Stimulated activated naive CD8-positive, alpha-beta T cell treated with anti-CD3 and anti-CD28 coated beads, Interleukin-15, amount 100 ng/mL, for 72 hours (primary cell): ENCODE measurements around the gene NUP62.
"Not testable (repeated sequence)": the region's sequence is repeated elsewhere in the genome, so short reads cannot be mapped to it uniquely, and the experiment has no call there.

Source experiments
- ATAC-seq: fragments of 150-1000 bp; cut with Tn5 transposase; 2 replicates; pipeline ENCODE4 v1.10.0; 2021; ENCODE audit warnings: mild to moderate bottlenecking, moderate library complexity
- DNase-seq, 2 donors: peaks; one replicate each; pipeline ENCODE4 v3.0.0; 2021 to 2022
- H3K27ac Mint-ChIP-seq, 2 donors: one replicate each; pipeline ENCODE4 v1.8.0; 2022; ENCODE audit warnings: mild to moderate bottlenecking in 2 of 2, mixed read lengths in 2 of 2, moderate library complexity in 2 of 2
- H3K27me3 Mint-ChIP-seq: one replicate; pipeline ENCODE4 v1.8.0; 2022; ENCODE audit warnings: mixed read lengths
- H3K4me1 Mint-ChIP-seq: one replicate; pipeline ENCODE4 v1.8.0; 2022; ENCODE audit warnings: mild to moderate bottlenecking, mixed read lengths
- H3K4me3 Mint-ChIP-seq, 2 donors: one replicate each; pipeline ENCODE4 v1.8.0; 2022; ENCODE audit warnings: mild to moderate bottlenecking in 2 of 2, mixed read lengths in 2 of 2, moderate library complexity in 1 of 2
- H3K9me3 Mint-ChIP-seq, 2 donors: one replicate each; pipeline ENCODE4 v1.8.0; 2022; ENCODE audit warnings: mixed read lengths in 2 of 2

NUP62 gene

DNA sequence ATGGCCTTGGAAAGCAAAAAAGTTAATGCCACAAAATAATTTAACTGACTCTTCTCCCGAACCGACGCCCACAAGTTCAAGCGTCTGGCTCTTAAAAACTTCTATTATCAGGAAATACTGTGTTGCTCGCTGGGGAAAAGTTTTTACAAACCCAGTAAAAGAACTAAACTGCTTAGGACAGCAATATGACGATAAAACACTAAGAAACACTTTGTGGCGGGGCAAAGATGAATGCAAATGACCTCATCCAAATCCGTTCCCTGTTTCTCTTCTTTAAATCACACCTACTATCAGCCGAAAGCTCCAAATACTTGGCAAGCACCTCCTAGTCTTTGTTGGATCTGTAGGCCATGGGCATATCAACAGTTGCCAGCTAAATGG lies 26.8 kb upstream of the NUP62 start:
- ATAC-seq (no peak), DNase-seq (no peak)
- Mint-ChIP-seq H3K27ac (no peak overlapping the region), H3K4me1 (peaks cover 17% of the 10 kb centered on the region), H3K9me3 (no peaks in the 10 kb centered on the region), H3K27me3 (peaks cover 53% of the 10 kb centered on the region), H3K4me3 (no peak overlapping the region)

DNA sequence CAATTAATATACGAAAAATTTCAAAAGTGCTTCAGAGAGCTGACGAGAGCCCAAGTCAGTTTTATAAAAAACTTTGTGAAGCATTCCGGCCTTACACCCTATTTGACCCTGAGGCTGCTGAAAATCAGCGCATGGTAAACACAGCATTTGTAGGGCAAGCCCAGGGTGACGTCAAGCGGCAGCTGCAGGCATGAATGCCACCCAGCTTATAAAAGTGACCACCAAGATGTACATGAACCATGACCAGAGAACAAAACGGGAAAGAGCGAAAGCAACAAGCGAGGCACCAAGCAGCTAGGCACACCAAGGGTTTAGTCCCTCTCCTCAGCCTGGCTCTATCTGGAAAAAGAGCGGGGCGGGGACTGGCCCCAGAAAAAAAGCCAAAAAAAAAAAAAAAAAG lies 25.6 kb upstream of the NUP62 start:
- ATAC-seq = no peak
- Mint-ChIP-seq H3K27me3 (peaks cover 65% of the 10 kb centered on the region), H3K4me3 (no peak overlapping the region), H3K4me1 (peaks cover 23% of the 10 kb centered on the region), H3K9me3 (no peaks in the 10 kb centered on the region), H3K27ac (no peak overlapping the region)
- no peak for DNase-seq

DNA sequence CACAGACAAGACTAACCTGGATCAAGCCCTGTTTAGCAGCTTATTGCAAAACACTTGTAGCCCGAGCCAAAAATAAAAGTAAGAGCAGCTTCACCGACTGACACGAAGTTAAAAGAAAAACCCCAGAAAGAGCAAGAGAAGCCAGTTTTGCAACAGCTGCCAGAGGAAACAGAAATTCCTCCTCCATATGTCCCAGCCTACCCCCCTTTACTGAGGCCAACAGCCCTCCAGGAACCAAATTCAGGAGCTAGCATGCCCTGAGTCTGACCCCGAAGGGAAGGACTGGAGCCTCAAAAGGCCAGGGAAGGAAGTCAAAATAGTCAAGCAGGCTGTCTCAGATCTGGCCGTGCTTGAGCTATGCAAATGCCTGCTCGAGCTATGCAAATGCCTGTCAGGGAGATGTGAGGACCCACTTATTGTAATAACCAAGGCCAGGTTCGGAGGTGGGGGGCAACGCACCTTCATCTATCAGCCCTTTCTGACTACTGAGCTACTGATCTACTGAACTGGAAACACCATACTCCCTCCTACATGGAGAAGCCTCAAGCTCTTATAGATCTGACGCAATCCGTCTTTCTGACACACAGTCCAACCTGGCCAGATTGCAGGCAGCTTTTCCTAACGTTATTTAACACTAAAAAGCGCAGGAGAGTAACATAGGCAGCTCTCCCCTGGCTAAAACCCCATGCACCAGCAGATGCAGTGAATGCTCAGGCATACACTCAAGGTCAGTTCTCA lies 25.0 kb upstream of the NUP62 start:
- peaks cover 71% of the 10 kb centered on the region for H3K27me3 Mint-ChIP-seq
- no peak overlapping the region for H3K4me3 Mint-ChIP-seq
- DNase-seq = no peak
- H3K4me1 Mint-ChIP-seq = peaks cover 25% of the 10 kb centered on the region
- no peaks in the 10 kb centered on the region for H3K9me3 Mint-ChIP-seq
- peak overlapping the region; percentile 21 to 76 for H3K27ac Mint-ChIP-seq
- ATAC-seq = no peak

DNA sequence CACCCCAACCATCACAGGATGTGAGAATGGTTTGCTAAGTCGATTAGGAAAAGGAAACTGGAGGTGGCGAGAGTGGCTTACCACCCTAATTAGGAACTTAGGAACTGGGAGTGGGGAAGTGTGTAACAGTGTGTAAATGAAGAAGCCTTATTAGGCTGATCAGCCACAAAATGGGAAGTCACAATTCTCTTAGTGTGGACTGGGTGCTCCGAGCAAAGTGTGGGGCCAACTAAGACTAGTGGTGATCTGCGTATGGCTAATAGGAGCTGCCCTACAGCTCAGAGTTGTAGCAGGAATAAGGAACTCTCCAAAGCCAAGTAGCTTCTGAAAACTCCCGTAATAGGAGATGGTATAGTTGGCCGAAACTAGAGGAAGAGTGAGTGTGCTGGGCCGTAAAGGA lies 24.1 kb upstream of the NUP62 start:
- Mint-ChIP-seq H3K27me3 (peaks cover 72% of the 10 kb centered on the region), H3K4me1 (peaks cover 25% of the 10 kb centered on the region), H3K4me3 (no peak overlapping the region), H3K27ac (no peak overlapping the region), H3K9me3 (no peaks in the 10 kb centered on the region)
- no peak for DNase-seq
- no peak for ATAC-seq

DNA sequence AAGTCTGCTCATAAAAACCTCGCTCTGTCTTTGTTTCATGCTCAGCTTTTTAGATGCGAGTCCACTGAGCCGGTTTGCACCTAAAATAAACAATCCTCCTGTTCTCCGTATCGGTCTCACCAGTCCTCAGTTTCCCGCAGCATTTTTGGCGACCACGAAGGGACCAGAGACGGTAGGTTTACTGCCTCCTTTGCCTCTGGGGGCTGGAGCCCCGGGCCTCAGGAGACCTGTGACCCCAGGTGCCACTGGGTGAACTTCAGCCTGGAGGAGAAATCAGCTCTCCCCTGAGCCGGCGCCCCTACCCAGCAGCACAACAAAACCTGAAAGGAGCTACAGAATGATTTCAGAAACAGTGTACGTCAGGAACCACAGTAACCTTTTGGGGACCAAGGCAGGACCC lies 23.6 kb upstream of the NUP62 start:
- ATAC-seq (no peak), DNase-seq (no peak)
- Mint-ChIP-seq H3K4me3 (no peak overlapping the region), H3K27ac (no peak overlapping the region), H3K4me1 (peaks cover 25% of the 10 kb centered on the region), H3K27me3 (peaks cover 67% of the 10 kb centered on the region), H3K9me3 (no peaks in the 10 kb centered on the region)

DNA sequence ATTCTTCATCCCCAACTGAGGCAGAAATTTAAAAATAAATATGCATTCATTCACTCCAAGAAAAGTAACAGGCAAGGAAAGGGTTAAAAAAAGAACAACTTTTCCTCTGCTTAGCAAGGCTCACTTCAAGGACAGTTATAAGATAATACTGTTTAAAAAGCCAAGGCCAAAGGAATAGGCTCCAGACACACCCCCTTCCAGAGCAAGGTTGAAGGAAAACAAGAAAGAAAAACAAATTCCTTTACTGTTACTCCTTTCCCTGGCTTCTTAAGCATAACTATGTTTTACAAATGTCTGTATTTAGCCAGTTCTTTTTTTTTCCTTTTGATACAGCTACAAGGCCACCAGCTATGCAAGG lies 23.2 kb upstream of the NUP62 start:
- ATAC-seq (no peak), DNase-seq (no peak)
- H3K27ac Mint-ChIP-seq = no peak overlapping the region
- peaks cover 25% of the 10 kb centered on the region for H3K4me1 Mint-ChIP-seq
- H3K27me3 Mint-ChIP-seq = peaks cover 65% of the 10 kb centered on the region
- no peaks in the 10 kb centered on the region for H3K9me3 Mint-ChIP-seq
- no peak overlapping the region for H3K4me3 Mint-ChIP-seq

DNA sequence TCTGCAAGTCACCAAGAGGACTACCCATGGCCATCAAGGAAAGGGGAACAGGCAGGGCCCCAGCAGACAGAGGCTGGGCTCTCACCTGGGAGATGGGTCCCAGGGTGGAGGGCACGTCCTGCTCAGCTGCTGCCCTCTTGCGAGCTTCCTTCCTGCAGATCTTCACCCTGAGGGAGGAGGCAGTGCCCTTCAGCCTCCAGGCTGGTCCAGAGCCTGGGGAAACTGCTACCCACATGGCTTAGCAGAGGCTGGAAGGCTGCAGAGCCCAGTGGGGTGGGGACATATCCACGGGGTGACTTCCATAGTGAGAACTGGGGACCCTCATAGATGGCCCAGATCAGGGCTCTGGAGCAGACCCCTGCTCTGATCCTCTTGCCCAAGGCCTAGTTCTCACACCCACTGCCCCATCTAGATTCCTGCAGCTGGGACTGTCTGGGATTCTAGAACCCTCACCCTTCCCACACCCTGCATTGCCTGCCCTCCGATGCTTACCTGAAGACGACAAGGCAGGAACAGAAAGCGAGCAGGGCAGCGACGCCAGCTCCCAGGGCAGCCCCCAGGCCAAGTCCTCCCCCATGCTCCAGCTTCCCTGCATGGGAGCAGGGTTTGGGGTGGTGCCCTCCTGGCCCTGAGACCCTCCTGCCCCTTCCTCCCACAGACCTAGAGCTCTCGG lies 22.6 kb upstream of the NUP62 start:
- H3K27me3 Mint-ChIP-seq = peaks cover 65% of the 10 kb centered on the region
- H3K9me3 Mint-ChIP-seq = no peaks in the 10 kb centered on the region
- ATAC-seq = no peak
- no peak overlapping the region for H3K27ac Mint-ChIP-seq
- no peak for DNase-seq
- H3K4me3 Mint-ChIP-seq = no peak overlapping the region
- peaks cover 25% of the 10 kb centered on the region for H3K4me1 Mint-ChIP-seq

DNA sequence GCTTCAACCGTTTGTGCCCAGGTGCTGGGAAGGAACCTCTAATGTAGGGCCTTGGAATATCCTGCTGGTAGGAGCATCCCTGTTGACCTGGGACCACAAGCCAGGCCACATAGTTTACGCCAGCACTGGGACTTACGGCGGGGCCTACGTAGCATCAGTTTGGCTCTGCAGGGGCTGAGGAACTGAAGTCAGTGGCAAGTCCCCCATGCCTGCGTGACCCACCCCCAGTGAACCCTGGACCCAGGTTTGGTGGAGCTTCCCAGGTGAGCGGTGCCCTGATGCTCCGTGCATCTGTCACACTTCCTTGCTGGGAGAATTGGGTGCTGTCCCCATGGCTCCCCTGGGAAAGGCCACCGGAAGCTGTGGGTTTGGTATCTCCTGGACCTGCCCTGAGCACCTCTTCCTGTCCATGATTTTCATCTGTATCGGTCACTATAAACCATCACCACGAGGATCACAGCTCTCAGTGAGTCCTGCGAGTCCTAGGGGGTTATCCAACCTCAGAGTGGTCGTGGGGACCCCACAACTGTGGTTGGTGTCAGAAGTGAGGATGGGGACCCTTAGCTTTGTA lies 21.7 kb upstream of the NUP62 start:
- H3K27me3 Mint-ChIP-seq = peaks cover 73% of the 10 kb centered on the region
- no peak overlapping the region for H3K27ac Mint-ChIP-seq

DNA sequence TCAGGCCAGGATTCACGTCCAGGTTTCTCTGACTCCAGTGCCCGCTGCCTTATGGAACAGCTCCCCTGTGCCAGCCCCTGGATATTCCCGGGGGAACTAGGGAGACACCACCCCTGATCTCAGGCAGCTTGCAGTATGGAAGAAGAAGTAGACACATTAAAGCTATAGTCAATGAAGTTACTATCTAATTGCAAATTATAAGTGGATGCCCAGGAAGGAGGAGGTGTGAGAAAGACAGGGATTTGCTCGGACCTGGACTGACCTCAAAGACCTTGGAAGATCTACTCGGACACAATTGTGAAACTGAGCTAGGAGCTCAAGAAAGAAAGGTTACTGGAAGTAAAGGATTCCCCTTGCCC lies 21.3 kb upstream of the NUP62 start:
- no peak overlapping the region for H3K27ac Mint-ChIP-seq
- ATAC-seq (no peak), DNase-seq (no peak)
- no peaks in the 10 kb centered on the region for H3K9me3 Mint-ChIP-seq
- no peak overlapping the region for H3K4me3 Mint-ChIP-seq
- H3K4me1 Mint-ChIP-seq = peaks cover 25% of the 10 kb centered on the region
- peaks cover 73% of the 10 kb centered on the region for H3K27me3 Mint-ChIP-seq

More for the DNA sequence above, 21.7 kb upstream of the NUP62 start:
- Mint-ChIP-seq H3K4me1 (peaks cover 25% of the 10 kb centered on the region), H3K9me3 (no peaks in the 10 kb centered on the region), H3K4me3 (peak overlapping the region in 1 of 2 donors; percentile 2)
- ATAC-seq = no peak
- DNase-seq = no peak

DNA sequence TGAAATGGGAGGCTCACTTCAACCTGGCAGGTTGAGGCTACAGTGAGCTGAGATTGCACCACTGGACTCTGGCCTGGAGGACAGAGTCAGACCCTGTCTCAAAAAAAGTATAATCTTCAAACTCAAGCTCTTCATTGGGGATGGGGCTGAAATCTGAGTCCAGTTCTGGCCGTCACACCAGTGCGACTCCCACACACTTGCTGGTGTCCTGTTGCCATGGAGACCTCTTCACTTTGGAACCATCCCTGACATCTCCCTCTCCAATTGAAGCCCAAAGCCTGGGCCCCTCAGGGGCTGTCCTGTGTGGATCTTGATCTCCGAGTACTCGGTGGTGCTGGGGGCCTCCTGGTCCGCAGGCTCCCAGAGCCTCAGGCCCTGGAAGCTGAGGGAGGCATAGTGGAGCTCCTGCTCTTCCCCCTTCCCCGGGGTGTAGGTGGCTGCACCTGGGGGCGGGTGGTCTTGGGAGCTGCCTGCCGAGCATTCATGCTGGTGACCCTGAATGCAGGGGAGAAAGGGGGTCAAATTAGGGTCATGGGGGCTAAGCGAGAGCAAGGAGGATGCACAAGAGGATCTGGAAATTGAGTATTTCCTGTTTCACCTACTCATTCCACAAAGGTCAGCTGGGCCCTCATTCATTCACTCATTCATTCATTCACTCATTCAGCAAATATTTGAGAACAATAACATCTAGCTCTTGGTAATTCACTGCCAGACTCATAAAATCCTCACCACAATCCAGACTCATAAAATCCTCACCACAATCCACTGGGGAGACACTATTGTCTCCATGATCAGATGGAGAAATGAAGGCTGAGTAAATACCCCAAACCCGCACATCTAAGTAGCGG lies 20.7 kb upstream of the NUP62 start:
- no peak for DNase-seq
- Mint-ChIP-seq H3K27me3 (peaks cover 68% of the 10 kb centered on the region), H3K9me3 (no peaks in the 10 kb centered on the region), H3K4me3 (no peak overlapping the region), H3K27ac (peak overlapping the region in 1 of 2 donors; percentile 59), H3K4me1 (peaks cover 27% of the 10 kb centered on the region)
- ATAC-seq = no peak

DNA sequence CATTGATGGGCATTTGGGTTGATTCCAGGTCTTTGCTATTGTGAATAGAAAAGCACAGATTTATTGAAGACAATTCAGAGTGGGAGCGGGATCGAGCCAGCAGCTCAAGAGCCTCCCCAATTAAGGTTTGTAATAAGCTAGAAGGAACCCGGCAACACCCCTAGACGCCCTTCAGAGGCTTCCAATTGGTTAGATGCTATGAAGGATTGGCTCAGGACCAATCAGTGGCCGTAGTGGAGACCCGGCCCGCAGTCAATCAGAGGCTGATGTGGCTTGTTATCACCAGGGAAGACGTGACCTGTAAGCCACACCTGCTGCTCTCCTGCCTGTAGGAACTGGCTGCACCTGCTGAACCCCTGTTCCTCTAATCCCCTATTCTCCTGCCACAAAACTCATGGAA lies 17.1 kb upstream of the NUP62 start:
- no peak overlapping the region for H3K27ac Mint-ChIP-seq
- peaks cover 51% of the 10 kb centered on the region for H3K27me3 Mint-ChIP-seq
- H3K4me3 Mint-ChIP-seq = no peak overlapping the region
- ATAC-seq = no peak
- peaks cover 27% of the 10 kb centered on the region for H3K4me1 Mint-ChIP-seq
- H3K9me3 Mint-ChIP-seq = no peaks in the 10 kb centered on the region
- no peak for DNase-seq

DNA sequence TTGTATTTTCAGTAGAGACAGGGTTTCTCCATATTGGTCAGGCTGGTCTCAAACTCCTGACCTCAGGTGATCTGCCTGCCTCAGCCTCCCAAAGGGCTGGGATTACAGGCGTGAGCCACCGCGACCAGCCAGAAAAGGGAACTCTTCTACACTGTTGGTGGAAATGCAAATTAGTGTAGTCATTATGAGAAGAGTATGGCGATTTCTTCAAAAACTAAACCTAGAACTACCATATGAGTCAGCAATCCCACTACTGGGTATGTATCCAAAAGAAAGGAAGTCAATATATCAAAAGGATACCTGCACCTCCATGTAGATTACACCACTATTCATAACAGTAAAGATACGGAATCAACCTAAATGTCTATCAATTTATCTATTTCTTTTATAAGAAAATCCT lies 15.3 kb upstream of the NUP62 start:
- Mint-ChIP-seq H3K27me3 (peaks cover 32% of the 10 kb centered on the region), H3K4me1 (peaks cover 30% of the 10 kb centered on the region)
- not testable (repeated sequence) for H3K27ac Mint-ChIP-seq, H3K9me3 Mint-ChIP-seq, DNase-seq, H3K4me3 Mint-ChIP-seq
- peak; percentile 80 for ATAC-seq

DNA sequence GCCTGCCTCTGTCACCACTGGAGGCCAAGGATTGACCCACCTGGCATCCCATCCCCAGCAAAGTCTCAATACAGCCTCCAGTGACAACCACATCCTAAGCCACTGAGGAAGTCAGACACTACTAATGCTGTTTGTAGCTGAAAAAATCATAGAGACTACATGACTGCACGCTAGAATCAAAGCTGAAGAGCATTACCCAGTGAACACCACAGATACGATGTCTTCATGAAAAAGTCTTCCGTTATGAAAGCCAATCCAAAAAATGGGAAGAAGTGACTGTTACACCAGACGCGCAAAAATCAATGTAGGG lies 11.1 kb upstream of the NUP62 start:
- no peak for ATAC-seq
- Mint-ChIP-seq H3K4me1 (peaks cover 38% of the 10 kb centered on the region), H3K27me3 (peaks cover 31% of the 10 kb centered on the region), H3K27ac (no peak overlapping the region), H3K9me3 (no peaks in the 10 kb centered on the region), H3K4me3 (no peak overlapping the region)
- no peak for DNase-seq

DNA sequence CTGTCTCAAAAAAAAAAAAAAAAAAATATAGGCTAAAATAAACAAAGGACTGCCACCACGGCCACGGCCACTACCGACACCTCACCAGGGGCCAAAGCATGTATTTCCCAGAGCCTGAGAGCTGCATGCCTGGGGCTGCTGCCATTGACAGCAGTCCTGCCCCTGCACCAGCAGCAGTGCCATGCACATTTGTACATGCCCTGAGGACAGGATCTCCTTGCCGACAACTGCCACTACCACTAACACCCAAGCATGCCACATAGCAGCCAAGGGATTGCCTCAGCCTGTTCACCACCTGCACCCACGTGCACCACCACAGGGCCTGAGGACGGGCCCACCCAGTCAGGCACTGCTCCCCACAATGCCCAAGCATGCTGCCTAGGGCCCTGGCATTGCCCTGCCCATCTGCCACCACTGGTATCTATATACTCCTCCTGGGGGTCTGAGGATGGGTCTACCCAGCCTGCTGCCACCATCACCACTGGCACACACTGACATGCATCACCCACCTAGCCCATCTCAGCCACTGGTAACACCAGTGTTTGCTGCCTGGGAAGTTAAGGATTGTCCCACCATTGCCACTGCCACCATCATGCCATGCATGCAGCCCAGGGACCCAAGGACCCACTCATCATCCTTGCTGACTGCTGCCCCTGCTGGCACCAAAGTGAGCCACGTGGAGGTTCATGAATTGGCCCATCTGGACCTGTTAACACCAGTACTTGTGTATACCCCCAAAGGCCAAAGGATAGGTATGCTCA lies 10.6 kb upstream of the NUP62 start:
- peaks cover 36% of the 10 kb centered on the region for H3K4me1 Mint-ChIP-seq
- H3K4me3 Mint-ChIP-seq = no peak overlapping the region
- peaks cover 29% of the 10 kb centered on the region for H3K27me3 Mint-ChIP-seq
- DNase-seq = no peak
- H3K9me3 Mint-ChIP-seq = no peaks in the 10 kb centered on the region
- peak; percentile 25 for ATAC-seq
- H3K27ac Mint-ChIP-seq = no peak overlapping the region

DNA sequence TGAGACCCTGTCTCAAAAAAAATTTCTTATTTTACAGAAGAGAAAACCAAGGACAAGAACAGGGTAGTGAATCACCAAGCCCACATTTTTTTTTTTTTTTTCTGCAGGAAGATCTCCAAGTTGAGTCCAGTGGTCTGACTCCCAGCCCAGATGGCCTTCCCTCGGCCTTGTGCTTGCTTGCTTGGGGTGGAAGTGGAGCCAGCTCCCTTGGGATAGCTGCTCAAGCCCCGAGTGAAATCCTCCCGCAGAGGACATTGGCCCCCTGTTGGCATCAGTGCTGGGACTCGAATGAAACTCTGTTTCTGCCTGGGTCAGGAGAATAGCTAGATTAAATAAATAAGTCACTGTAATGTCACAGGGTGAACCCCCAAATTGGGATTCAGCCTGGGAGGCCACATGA lies 9.4 kb upstream of the NUP62 start:
- Mint-ChIP-seq H3K4me1 (peaks cover 28% of the 10 kb centered on the region), H3K27ac (peak overlapping the region in 1 of 2 donors; percentile 71)
- no peak for DNase-seq

More for the DNA sequence above, 9.4 kb upstream of the NUP62 start:
- peaks cover 20% of the 10 kb centered on the region for H3K27me3 Mint-ChIP-seq
- no peak overlapping the region for H3K4me3 Mint-ChIP-seq
- no peaks in the 10 kb centered on the region for H3K9me3 Mint-ChIP-seq
- no peak for ATAC-seq
